Type B pancreatic cell (in vitro differentiated cells): ENCODE measurements around the gene CWC22. TPM values are rescaled to one million over a fixed set of nuclear protein-coding genes. Genes with fewer than 3 reads are reported as not detected.

Source experiments
- DNase-seq: peaks from one replicate; pipeline ENCODE4 v3.0.0; 2021; ENCODE audit warnings: mixed read lengths; ENCODE audit not compliant: unreplicated experiment; ENCODE audit errors: extremely low spot score
- H3K27ac Mint-ChIP-seq: 2 replicates; pipeline ENCODE4 v1.8.0; 2021; ENCODE audit warnings: mild to moderate bottlenecking, mixed read lengths
- H3K27me3 Mint-ChIP-seq: 2 replicates; pipeline ENCODE4 v1.8.0; 2021; ENCODE audit warnings: mixed read lengths
- H3K36me3 Mint-ChIP-seq: 2 replicates; pipeline ENCODE4 v1.8.0; 2021; ENCODE audit warnings: mixed read lengths
- H3K4me1 Mint-ChIP-seq: one replicate; pipeline ENCODE4 v1.8.0; 2021; ENCODE audit warnings: mixed read lengths; ENCODE audit not compliant: unreplicated experiment
- H3K4me3 Mint-ChIP-seq: 2 replicates; pipeline ENCODE4 v1.8.0; 2021; ENCODE audit warnings: mild to moderate bottlenecking, mixed read lengths
- H3K9me3 Mint-ChIP-seq: 2 replicates; pipeline ENCODE4 v1.8.0; 2021; ENCODE audit warnings: mixed read lengths
- CTCF ChIP-seq: fragments of 200-600 bp; sonication (generic); conservative IDR thresholded peaks from 2 replicates; pipeline ENCODE4 v1.5.0; 2021; ENCODE audit warnings: antibody characterized with exemption, mild to moderate bottlenecking
- total RNA-seq: library from RNA; stranded (reverse); gene quantifications from 2 replicates; pipeline ENCODE4 v1.2.1, GENCODE V29; 2021; ENCODE audit warnings: low replicate concordance

Gene CWC22
- total RNA-seq, 1 donor from 2014 or later = 21.8 TPM

- no peak for DNase-seq
- peaks cover 7% of the 10 kb centered on the region for H3K27me3 Mint-ChIP-seq
- H3K4me3 Mint-ChIP-seq = no peak overlapping the region
- no peaks in the 10 kb centered on the region for H3K4me1 Mint-ChIP-seq
- no peak for TF ChIP-seq CTCF
- H3K27ac Mint-ChIP-seq = no peak overlapping the region
- no peaks in the 10 kb centered on the region for H3K9me3 Mint-ChIP-seq
- no peaks in the 10 kb centered on the region for H3K36me3 Mint-ChIP-seq
These were observed 14.8 kb upstream of the CWC22 start for GRCh38 chr2:180021850-180022249.

GRCh38 chr2:180017784-180018183 lies 10.7 kb upstream of the CWC22 start:
- no peak overlapping the region for H3K27ac Mint-ChIP-seq
- no peak overlapping the region for H3K4me3 Mint-ChIP-seq
- no peak for DNase-seq
- H3K4me1 Mint-ChIP-seq = no peaks in the 10 kb centered on the region
- peaks cover 5% of the 10 kb centered on the region for H3K27me3 Mint-ChIP-seq
- no peaks in the 10 kb centered on the region for H3K9me3 Mint-ChIP-seq
- no peak for TF ChIP-seq CTCF
- no peaks in the 10 kb centered on the region for H3K36me3 Mint-ChIP-seq

- no peak for TF ChIP-seq CTCF
- H3K27ac Mint-ChIP-seq = peak overlapping the region; percentile 3
These were observed 9.8 kb upstream of the CWC22 start for GRCh38 chr2:180016937-180017336.

GRCh38 chr2:180015951-180016709 lies 9.0 kb upstream of the CWC22 start:
- Mint-ChIP-seq H3K4me3 (no peak overlapping the region), H3K27ac (peak overlapping the region; percentile 3), H3K4me1 (no peaks in the 10 kb centered on the region), H3K9me3 (no peaks in the 10 kb centered on the region), H3K36me3 (no peaks in the 10 kb centered on the region), H3K27me3 (peaks cover 6% of the 10 kb centered on the region)
- TF ChIP-seq CTCF = no peak
- no peak for DNase-seq

More at GRCh38 chr2:180016937-180017336, 9.8 kb upstream of the CWC22 start:
- H3K36me3 Mint-ChIP-seq = no peaks in the 10 kb centered on the region
- no peak for DNase-seq
- H3K27me3 Mint-ChIP-seq = peaks cover 5% of the 10 kb centered on the region
- no peaks in the 10 kb centered on the region for H3K9me3 Mint-ChIP-seq
- H3K4me1 Mint-ChIP-seq = no peaks in the 10 kb centered on the region
- H3K4me3 Mint-ChIP-seq = no peak overlapping the region

- no peak overlapping the region for H3K27ac Mint-ChIP-seq
- no peak for DNase-seq
These were observed 5.4 kb upstream of the CWC22 start for GRCh38 chr2:180012523-180012922.

More at GRCh38 chr2:180012523-180012922, 5.4 kb upstream of the CWC22 start:
- Mint-ChIP-seq H3K4me1 (no peaks in the 10 kb centered on the region), H3K36me3 (no peaks in the 10 kb centered on the region), H3K4me3 (no peak overlapping the region), H3K27me3 (peaks cover 7% of the 10 kb centered on the region), H3K9me3 (no peaks in the 10 kb centered on the region)
- no peak for TF ChIP-seq CTCF
